NCI-H2081 treated with DMSO at 0.1 percent for 48 hours (cell line): Measurements from ENCODE around the gene RBFA.
A peak's percentile ranks its signal among the peaks of the same experiment; 100 is the strongest.
"Not testable (repeated sequence)": the region's sequence is repeated elsewhere in the genome, so short reads cannot be mapped to it uniquely, and the experiment has no call there.

Source experiments
- DNase-seq: peaks from one replicate; lab custom pipeline; 2025; lab: John Stamatoyannopoulos, UW

RBFA gene

DNA sequence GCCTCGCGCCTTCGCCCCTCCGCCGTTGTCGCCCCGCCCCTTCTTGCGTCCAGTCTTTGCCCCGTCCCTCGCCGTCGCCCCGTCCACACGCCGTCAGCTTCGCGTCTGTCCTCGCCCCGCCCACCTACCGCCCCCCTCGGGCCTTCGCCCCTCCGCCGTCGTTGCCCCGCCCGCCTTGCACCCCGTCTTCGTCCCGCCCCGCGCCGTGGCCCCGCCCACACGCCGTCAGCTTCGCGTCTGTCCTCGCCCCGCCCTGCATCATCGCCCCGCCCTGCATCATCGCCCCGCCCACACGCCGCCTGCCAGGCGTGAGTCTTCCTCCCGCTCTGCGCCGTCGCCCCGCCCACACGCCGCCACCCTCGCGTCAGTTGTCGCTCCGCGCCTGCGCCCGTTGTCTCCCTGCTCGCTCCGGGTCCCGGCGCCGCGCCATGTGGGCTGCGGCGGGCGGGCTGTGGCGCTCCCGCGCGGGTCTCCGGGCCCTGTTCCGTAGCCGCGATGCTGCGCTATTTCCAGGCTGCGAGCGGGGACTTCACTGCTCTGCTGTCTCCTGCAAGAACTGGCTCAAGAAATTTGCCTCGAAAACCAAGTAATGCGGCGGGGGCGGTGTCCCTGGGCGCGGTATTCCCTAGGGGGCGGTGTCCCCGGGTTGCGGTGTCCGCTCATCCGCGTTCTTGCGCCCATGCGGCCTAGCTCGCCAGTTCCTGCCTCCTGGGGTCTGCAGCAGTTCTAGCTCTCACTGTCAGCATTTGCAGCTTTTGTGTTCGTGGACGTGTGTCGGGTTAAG is at the start of gene RBFA:
Gene RBFA, plus strand, starts transcription at position 367 of the 784 bp plus-strand sequence. Its CDS starts 62 bp downstream, at position 429.
- DNase-seq, result peak; percentile 87

DNA sequence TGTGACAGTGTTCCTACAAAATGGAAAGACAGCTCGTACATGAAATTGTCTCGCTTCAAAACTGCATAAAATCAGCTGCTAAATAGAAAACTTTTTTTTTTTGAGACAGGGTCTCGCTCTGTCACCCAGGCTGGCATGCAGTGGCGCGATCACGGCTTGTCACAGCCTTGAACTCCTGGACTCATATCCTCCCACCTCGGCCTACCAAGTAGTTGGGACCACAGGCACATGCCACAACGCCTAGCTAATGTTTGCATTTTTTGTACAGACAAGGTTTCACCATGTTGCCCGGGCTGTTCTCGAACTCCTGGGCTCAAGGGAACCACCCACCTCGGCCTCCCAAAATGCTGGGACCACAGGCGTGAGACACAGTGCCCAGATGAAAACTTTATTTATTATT is 49.1 kb upstream of the RBFA start:
- no peak for DNase-seq

DNA sequence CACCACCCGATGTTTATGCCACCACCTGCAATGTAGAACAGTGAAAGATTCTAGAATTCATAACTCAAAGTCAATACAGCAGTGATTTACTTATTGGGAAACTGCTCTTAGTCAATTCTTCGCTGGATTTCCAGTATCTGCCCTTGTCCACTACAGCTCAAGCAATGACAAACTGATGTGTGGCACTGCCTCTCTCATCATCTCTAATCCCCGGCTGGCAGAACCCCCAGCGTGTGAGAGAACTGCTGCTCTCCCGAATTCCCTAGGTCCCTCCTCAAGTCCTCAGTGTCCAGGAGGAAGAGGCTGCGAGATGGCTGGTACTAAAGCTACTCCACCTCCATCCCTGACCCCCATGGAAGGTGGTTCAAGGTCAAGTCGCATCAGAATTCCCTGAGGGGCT is 47.5 kb upstream of the RBFA start:
- no peak for DNase-seq

GRCh38 chr18:79987566-79987965 is 46.7 kb upstream of the RBFA start:
- DNase-seq, result no peak

DNA sequence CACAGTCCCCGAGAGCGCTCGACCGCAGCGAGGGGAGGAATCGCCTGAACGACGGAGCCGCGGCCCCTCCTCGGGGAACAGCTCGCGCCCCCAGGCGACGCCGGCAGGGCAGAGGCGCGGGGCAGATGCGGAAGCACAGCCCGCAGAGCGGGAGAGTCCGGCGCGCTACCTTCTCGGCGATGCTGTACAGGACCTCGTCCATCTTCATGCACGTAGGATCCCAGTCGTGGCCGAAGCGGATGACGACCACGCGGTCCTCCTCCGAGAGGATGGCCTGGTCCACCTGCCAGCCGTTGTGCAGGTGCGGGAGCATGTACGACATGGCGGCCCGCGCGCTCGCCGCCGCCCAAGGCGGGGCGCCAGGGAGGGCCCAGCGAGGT is 46.2 kb upstream of the RBFA start:
- DNase-seq, result peak; percentile 12

GRCh38 chr18:79988451-79989194 is 45.6 kb upstream of the RBFA start, which contains the start of gene TXNL4A:
TSS of gene TXNL4A (minus strand) at chr18:79988563. CDS start at chr18:79988392, 171 bp downstream.
- DNase-seq, result no peak

DNA sequence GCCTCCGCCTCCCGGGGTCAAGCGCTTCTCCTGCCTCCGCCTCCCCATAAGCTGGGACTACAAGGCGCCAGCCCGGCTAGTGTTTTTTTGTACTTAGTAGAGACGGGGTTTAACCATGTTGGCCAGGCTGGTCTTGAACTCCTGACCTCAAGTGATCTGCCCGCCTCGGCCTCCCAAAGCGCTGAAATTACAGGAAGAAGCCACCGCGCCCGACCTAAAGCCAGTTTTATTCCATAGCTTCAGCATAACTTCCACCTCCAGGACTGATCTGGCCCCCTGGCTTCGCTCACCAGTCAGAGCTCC is 45.1 kb upstream of the RBFA start:
- DNase-seq, result no peak

DNA sequence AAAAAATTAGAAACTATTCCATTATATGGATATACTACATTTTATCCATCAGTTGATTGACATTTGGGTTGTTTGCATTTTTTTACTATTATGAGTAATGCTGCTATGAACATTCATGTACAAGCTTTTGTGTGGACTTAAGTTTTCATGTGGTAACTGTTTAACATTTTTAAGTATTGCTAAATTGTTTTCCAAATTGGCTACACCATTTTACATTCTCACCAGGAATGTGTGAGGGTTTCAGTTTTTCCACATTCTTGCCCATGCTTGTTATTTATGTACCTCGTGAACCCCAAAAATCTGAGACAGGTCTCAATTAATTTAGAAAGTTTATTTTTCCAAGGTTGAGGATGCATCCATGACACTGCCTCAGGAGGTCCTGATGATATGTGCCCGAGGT is 42.7 kb upstream of the RBFA start:
- DNase-seq, result no peak

GRCh38 chr18:79999701-80000100 is 34.5 kb upstream of the RBFA start:
- DNase-seq, result not testable (repeated sequence)

DNA sequence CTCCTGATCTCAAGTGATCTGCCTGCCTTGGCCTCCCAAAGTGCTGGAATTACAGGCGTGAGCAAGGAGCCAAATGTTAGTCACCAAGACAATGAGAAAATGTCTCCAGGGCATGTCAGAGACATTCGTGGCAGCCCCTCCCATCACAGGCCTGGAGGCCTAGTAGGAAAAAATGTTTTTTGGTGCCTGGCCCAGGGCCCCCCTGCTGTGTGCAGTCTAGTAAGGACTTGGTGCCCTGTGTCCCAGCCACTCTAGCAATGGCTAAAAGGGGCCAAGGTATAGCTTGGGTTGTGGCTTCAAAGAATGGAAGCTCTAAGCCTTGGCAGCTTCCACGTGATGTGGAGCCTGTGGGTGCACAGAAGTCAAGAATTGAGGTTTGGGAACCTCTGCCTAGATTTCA is 33.4 kb upstream of the RBFA start:
- no peak for DNase-seq

- DNase-seq, result no peak
Observed at GRCh38 chr18:80002468-80002867, 31.8 kb upstream of the RBFA start.

DNA sequence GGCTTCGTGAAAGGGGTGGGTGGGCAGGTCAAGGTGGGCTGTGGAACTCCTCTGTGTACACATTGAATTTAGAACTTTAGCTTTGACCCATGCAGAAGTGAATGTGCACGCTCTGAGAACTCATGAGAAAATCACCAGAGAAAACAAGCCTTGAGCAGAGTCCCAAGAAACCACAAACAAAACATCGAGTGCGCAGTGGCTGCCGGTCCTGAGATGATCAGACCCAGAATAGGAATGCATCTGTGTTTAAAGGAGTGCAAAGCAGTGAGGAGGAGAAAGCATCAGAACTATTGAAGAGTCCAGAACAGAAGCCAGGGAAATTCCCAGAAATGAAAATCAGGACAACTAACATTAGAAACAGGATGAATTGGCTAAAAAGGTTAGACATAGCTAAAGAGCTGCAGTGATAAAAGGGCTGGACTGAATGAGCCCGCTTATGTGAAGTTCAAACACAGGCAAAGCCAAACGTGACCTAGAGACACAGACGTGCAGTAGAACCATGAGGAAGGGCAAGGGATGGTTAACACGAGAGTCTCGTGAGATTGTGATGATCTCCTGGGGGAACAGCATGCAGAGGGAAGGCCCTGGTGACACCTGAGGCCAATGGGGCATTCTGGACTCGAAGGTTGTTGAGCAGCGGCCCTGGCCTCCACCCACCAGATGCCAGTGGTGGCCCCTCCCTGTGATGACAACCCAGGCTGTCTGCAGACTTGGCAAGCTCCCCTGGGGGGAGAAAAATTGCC is 29.5 kb upstream of the RBFA start:
- no peak for DNase-seq

DNA sequence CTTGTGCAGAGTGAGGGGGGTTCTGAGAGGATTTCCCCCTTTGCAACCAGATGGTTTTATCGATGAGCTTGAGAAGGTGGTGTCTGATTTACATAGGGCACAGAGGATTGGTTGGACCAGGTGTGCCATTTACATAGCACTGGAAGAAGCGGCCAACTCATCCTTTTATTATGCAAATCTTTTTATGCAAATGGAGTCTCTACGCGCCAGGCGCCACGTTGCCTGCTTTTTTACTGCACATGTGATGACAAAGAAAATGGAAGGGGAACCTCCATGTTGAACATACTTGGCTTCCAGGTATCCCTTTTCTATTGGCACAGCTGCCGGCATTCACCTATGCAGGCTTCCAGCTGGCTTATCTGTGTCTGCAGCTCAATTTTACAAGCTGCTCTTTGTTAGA is 27.5 kb upstream of the RBFA start:
- no peak for DNase-seq

DNA sequence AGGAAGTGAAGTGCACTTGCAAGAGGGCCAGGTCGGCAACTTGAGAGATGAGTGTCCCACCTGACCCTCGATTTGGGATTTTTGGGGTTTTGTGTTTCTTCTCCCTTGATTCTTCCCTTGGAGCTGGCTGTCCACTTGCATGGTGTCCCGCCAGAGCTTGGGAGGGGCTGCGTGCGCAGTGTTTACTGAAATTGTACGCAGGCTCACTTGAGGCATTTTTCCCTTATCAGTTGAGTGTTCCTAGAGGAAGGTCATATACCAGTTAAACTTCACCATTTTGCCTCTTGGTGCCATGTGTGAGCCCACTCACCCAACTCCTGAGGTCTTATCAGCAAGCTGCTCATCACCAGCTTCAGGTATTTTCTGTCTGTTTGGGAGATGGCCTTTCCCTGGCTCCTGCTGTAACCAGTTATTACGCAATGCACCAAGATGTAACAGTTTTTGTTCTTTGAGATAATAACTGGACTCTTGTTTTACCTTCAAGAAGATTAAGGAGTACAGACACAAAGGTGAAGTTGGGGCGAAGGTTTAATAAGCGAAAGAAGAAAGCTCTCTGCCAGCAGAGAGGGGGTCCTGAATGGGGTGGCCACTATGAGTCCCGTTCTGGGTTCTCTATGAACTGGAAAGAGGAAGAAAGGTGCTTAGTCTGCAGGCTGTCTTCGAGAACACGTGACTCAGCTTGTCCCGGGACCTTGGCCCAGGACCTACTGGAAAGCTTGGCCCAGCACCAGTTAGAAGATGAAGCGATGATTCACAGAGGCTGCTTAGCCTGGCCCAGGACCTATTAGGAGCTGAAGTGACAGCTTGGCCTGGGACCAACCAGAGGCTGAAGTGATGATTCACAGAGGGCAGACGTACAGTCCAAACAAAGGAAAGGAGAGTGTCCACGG is 24.3 kb upstream of the RBFA start:
- DNase-seq, result no peak

- DNase-seq, result no peak
Observed at GRCh38 chr18:80010551-80010906, 23.7 kb upstream of the RBFA start.

GRCh38 chr18:80011496-80012137 is 22.6 kb upstream of the RBFA start:
- not testable (repeated sequence) for DNase-seq

DNA sequence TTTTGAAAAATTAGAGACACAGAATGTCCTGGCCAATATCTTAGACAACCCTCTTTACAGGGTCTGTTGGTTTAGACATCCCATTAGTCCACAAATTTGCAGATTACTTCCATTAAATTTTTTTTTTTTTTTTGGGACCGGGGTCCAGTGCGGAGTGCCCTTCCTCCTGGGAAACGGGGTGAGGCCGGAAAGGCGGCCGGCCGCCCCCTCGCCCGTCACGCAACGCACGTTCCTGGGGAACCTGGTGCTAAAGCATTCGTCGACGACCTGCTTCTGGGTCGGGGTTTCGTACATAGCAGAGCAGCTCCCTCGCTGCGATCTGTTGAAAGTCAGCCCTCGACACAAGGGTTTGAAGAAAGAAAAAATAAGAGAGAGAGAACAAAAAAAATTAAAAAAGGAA is 21.5 kb upstream of the RBFA start:
- no peak for DNase-seq

GRCh38 chr18:80022613-80023012 is 11.6 kb upstream of the RBFA start:
- no peak for DNase-seq

DNA sequence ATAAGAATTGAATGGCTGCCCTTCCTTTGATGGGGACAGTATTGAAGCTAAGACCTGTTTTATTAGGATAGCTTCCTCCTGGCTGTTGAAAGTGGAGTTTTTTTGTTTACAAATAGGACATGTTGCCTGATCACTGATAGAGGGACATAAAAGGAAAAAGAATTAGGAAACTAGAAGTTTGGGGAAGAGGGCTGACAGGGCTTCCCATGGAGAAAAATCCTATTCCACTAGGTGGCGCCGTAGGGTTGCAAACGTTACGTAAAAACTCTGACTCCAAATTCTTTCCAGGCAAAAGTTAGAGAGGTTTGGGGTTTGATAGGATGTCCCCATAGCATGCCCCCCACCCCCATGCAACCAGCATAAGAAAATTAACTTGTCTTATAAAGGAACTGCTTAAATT is 11.1 kb upstream of the RBFA start:
- no peak for DNase-seq

DNA sequence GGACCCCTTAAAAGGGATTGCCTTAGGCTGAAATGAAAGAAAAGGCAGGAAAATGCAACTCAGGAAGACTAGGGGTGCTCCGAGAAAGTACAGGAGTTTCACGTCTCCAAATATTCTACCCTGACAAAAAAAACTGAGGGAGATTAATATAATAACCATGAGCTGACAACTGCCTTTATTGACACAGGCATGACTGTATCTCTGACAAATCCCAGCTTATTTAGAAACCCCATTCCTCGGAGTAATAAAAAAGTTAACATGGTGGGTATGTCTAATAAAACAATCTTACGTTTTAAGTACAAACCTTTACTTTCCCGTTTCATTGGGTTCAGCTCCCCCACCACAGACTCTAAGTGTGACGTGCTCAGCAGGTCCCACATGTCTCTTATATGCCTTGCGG is 7.9 kb upstream of the RBFA start:
- DNase-seq, result no peak

DNA sequence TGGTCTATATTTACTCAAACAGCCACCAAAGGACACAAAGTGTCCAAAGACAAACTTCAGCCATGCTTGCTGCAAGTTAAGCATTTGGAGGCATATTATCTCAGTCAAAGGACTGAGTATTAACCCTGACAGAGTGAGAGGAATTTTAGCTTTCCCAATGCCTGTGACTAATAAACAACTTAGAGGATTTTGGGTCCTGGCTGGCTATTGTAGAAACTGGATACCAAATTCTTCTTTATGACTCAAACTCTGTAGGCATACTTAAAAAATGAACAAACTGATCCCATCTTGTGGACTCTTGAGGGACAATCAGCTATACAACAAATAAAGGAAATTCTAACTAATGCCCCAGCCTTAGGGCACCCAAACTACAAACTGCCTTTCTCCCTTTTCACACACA is 6.5 kb upstream of the RBFA start:
- DNase-seq, result not testable (repeated sequence)

DNA sequence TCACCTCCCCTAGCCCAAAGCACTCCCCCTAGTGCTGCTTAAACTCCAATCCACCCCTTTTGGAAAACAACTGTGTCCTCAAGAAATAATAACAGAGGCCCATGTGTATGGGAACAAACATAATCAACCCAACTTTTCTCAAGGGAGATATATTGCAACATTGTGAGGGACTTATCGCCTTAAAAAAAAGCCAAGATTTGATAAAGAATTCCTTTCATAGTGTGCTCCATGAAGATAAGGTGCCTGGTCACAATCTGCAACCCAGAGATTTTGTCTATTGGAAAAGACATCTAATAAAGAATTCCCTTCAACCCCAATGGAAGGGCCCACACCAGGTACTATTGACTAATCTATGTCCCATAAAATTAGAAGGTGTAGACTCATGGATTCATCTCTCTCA is 4.5 kb upstream of the RBFA start:
- DNase-seq, result no peak
